Uterus (tissue), 2 donors: ENCODE measurements around the gene TPRG1L.

Source experiments
- CTCF ChIP-seq, 4 experiments: fragments of 200-600 bp in 2 of 4; fragments of 450-650 bp in 2 of 4; sonication (generic) in 2 of 4; IDR thresholded peaks; one replicate each; pipeline ENCODE4 v1.5.1; 2016 to 2019; ENCODE audit warnings: antibody characterized with exemption in 4 of 4, mild to moderate bottlenecking in 2 of 4, moderate library complexity in 1 of 4
- POLR2A ChIP-seq, 2 donors: fragments of 450-650 bp; IDR thresholded peaks; one replicate each; pipeline ENCODE4 v1.6.1; 2016; ENCODE audit warnings: antibody characterized with exemption in 2 of 2, mild to moderate bottlenecking in 1 of 2, moderate library complexity in 1 of 2

GRCh38 chr1:3651930-3652547 lies 27.2 kb downstream of the TPRG1L start, which contains the start of gene TP73:
- no peak for TF ChIP-seq POLR2A (IDR thresholded peaks at IDR 0.05)
- no peak for TF ChIP-seq CTCF (IDR thresholded peaks at IDR 0.05)
